Measurements from ENCODE around the gene GH1.

Gene GH1

DNA sequence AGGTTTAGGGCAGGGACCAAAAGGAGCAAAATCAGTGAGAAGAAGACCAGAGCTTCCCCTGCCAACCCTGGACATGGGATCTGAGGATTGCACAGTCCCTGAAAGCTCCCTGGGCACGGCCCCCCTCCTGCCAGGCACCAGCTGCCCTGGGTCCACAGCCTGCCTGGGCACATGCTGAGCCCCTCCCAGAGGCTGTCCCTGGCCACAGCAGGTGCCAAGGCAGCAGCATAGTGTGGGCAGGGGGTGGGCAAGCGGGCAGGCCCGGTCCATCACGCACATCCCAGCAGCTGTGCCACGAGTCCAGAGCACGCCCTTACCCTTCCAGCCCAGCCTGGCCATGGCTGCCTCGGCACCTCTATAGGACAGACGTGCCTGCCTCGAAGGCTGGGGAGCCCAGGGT is 41.4 kb upstream of the GH1 start:
- H3K36me3 ChIP-seq (ENCODE audit: control insufficient read depth, low read length) = no peaks in the 10 kb centered on the region
- no peak overlapping the region for H3K4me3 ChIP-seq (ENCODE audit: low read length)
- H3K4me2 ChIP-seq (ENCODE audit: low read length) = no peak overlapping the region
- no peaks in the 10 kb centered on the region for H3K27me3 ChIP-seq (ENCODE audit: control insufficient read depth, low read length)
- no peaks in the 10 kb centered on the region for H3K9me2 ChIP-seq (replicated peaks; ENCODE audit: control insufficient read depth, low read length)
- no peaks in the 10 kb centered on the region for H3K79me2 ChIP-seq (ENCODE audit: control insufficient read depth, low read length)
- H4K20me1 ChIP-seq (ENCODE audit: control insufficient read depth, insufficient read depth, low read depth, low read length) = no peaks in the 10 kb centered on the region
- no peak overlapping the region for H3K27ac ChIP-seq (ENCODE audit: low read depth, low read length)
- H3K9me3 ChIP-seq (ENCODE audit: control insufficient read depth, insufficient read depth, low read length) = no peaks in the 10 kb centered on the region
- TF ChIP-seq, protein P1, sequence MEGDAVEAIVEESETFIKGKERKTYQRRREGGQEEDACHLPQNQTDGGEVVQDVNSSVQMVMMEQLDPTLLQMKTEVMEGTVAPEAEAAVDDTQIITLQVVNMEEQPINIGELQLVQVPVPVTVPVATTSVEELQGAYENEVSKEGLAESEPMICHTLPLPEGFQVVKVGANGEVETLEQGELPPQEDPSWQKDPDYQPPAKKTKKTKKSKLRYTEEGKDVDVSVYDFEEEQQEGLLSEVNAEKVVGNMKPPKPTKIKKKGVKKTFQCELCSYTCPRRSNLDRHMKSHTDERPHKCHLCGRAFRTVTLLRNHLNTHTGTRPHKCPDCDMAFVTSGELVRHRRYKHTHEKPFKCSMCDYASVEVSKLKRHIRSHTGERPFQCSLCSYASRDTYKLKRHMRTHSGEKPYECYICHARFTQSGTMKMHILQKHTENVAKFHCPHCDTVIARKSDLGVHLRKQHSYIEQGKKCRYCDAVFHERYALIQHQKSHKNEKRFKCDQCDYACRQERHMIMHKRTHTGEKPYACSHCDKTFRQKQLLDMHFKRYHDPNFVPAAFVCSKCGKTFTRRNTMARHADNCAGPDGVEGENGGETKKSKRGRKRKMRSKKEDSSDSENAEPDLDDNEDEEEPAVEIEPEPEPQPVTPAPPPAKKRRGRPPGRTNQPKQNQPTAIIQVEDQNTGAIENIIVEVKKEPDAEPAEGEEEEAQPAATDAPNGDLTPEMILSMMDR (IDR thresholded peaks at IDR 0.05; ENCODE audit: low read depth, low read length, poor library complexity, severe bottlenecking) = no peak
- no peak for TF ChIP-seq EZH2phosphoT487 (IDR thresholded peaks at IDR 0.05; ENCODE audit: borderline replicate concordance, low read length)
- H3K4me1 ChIP-seq (ENCODE audit: control insufficient read depth, low read length) = peaks cover 7% of the 10 kb centered on the region
- H3F3A ChIP-seq (ENCODE audit: control insufficient read depth, insufficient read depth) = 0 out of 2 replicates have a peak, but pooled peaks cover 4% of the 10 kb centered on the region

- H4K20me1 ChIP-seq (ENCODE audit: control insufficient read depth, insufficient read depth, low read depth, low read length) = no peaks in the 10 kb centered on the region
- H3K27ac ChIP-seq (ENCODE audit: low read depth, low read length) = no peak overlapping the region
Measured at GRCh38 chr17:63956296-63956920, 37.8 kb upstream of the GH1 start.

DNA sequence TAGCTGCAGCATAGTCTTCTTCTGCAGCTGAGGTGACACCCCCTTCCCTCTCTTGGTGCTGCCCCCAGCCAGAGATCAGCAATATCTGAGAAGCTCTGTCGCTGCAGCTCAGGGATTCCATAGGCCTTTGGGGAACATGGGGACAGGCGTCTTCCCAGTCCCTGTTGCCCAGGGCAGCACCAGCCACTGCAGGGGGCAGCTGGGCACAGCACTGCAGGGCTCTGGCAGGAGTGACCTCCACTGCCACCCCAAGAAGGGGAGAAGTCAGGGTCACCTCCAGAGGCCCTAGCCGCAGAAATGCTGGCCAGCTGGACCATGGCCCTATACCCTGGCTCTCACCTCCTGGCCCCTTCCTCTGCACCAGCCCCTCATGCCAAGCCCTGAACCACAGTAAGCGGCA is 37.2 kb upstream of the GH1 start:
- Histone ChIP-seq H3K4me2 (ENCODE audit: low read length) (no peak overlapping the region), H3F3A (ENCODE audit: control insufficient read depth, insufficient read depth) (peaks cover 5% of the 10 kb centered on the region; the same call in 1 of the 2 replicates), H3K4me3 (ENCODE audit: low read length) (no peak overlapping the region), H3K79me2 (ENCODE audit: control insufficient read depth, low read length) (no peaks in the 10 kb centered on the region), H3K27me3 (ENCODE audit: control insufficient read depth, low read length) (peaks cover under 1% of the 10 kb centered on the region; the same call in 1 of the 2 replicates), H3K9me2 (replicated peaks; ENCODE audit: control insufficient read depth, low read length) (no peaks in the 10 kb centered on the region), H3K9me3 (ENCODE audit: control insufficient read depth, insufficient read depth, low read length) (no peaks in the 10 kb centered on the region), H4K20me1 (ENCODE audit: control insufficient read depth, insufficient read depth, low read depth, low read length) (no peaks in the 10 kb centered on the region), H3K4me1 (ENCODE audit: control insufficient read depth, low read length) (peaks cover 19% of the 10 kb centered on the region), H3K36me3 (ENCODE audit: control insufficient read depth, low read length) (no peaks in the 10 kb centered on the region), H3K27ac (ENCODE audit: low read depth, low read length) (no peak overlapping the region)
- TF ChIP-seq, protein P1 (IDR thresholded peaks at IDR 0.05; ENCODE audit: low read depth, low read length, poor library complexity, severe bottlenecking) = no peak

More at GRCh38 chr17:63956296-63956920, 37.8 kb upstream of the GH1 start:
- Histone ChIP-seq H3K9me2 (replicated peaks; ENCODE audit: control insufficient read depth, low read length) (no peaks in the 10 kb centered on the region), H3K4me2 (ENCODE audit: low read length) (no peak overlapping the region), H3K27me3 (ENCODE audit: control insufficient read depth, low read length) (no peaks in the 10 kb centered on the region), H3K36me3 (ENCODE audit: control insufficient read depth, low read length) (no peaks in the 10 kb centered on the region), H3K4me1 (ENCODE audit: control insufficient read depth, low read length) (peaks cover 24% of the 10 kb centered on the region), H3K9me3 (ENCODE audit: control insufficient read depth, insufficient read depth, low read length) (no peaks in the 10 kb centered on the region), H3K79me2 (ENCODE audit: control insufficient read depth, low read length) (no peaks in the 10 kb centered on the region), H3K4me3 (ENCODE audit: low read length) (no peak overlapping the region), H3F3A (ENCODE audit: control insufficient read depth, insufficient read depth) (peaks cover 5% of the 10 kb centered on the region; the same call in 1 of the 2 replicates)
- TF ChIP-seq, protein P1 (IDR thresholded peaks at IDR 0.05; ENCODE audit: low read depth, low read length, poor library complexity, severe bottlenecking) = no peak
